Lower leg skin (tissue), 4 donors: ENCODE measurements around the gene CSMD2. TPM values are rescaled to one million over a fixed set of nuclear protein-coding genes. Genes with fewer than 3 reads are reported as not detected.

Source experiments
- DNase-seq, 2 donors: peaks; one replicate each; pipeline ENCODE4 v3.0.0-alpha.2; 2019; ENCODE audit warnings: low spot score in 2 of 2
- H3K4me3 ChIP-seq: fragments of 200-600 bp; sonication (generic); 2 replicates; pipeline ENCODE4 v1.5.1; 2017; ENCODE audit warnings: mild to moderate bottlenecking, low read depth; ENCODE audit not compliant: poor library complexity, severe bottlenecking
- POLR2A ChIP-seq, 2 donors: fragments of 450-650 bp; IDR thresholded peaks; one replicate each; pipeline ENCODE4 v1.6.1; 2016 to 2017; ENCODE audit warnings: antibody characterized with exemption in 2 of 2, mild to moderate bottlenecking in 1 of 2, moderate library complexity in 1 of 2
- WGBS, 2 donors: methylation state at CpG; one replicate each; pipeline ENCODE4 v1.1.5; 2018; 5-methylcytosine and 5-hydroxymethylcytosine counted together
- intact Hi-C: fragments of 100-400 bp; cut with DNase I; formaldehyde crosslinking; loops from one replicate; pipeline ENCODE4 v1.15.0; 2023; ENCODE audit warnings: low total_unique reads
- total RNA-seq, 4 donors: library from RNA; depleted of rRNA; stranded (reverse); fragments of >200 nt; gene quantifications; one replicate each; pipeline ENCODE4 v1.1.0, GENCODE V29; 2016
- TF ChIP-seq, protein P1 (sequence below), 3 donors: fragments of 450-650 bp; IDR thresholded peaks; one replicate each; pipeline ENCODE4 v1.5.1; 2016; ENCODE audit warnings: antibody characterized with exemption in 3 of 3, mild to moderate bottlenecking in 3 of 3, moderate library complexity in 2 of 3

CSMD2 gene
- total RNA-seq, 4 donors from 2014 or later = 0.11 to 1.0 TPM; not detected in 2

DNA sequence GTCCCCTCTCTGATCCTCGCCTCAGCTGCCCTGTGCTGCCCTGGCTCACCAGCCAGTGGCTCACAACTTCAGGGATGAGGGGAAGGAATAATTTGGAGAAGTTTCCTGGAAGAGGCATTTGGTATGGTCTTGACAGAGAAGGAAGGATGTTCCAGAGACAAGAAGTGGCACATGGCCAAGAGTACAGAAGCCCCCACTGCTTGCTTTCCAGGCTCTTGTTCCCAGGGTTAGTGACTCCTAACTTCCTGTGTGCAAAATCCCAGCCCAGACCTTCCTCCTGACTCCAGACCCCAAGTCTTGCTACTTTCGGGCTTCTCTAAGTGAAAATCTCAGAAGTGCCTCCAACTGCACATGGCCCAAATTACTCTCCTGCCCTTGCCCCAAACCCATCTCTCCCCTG lies 215.5 kb downstream of the CSMD2 start:
- no peak for TF ChIP-seq POLR2A (IDR thresholded peaks at IDR 0.05)
- TF ChIP-seq, protein P1, sequence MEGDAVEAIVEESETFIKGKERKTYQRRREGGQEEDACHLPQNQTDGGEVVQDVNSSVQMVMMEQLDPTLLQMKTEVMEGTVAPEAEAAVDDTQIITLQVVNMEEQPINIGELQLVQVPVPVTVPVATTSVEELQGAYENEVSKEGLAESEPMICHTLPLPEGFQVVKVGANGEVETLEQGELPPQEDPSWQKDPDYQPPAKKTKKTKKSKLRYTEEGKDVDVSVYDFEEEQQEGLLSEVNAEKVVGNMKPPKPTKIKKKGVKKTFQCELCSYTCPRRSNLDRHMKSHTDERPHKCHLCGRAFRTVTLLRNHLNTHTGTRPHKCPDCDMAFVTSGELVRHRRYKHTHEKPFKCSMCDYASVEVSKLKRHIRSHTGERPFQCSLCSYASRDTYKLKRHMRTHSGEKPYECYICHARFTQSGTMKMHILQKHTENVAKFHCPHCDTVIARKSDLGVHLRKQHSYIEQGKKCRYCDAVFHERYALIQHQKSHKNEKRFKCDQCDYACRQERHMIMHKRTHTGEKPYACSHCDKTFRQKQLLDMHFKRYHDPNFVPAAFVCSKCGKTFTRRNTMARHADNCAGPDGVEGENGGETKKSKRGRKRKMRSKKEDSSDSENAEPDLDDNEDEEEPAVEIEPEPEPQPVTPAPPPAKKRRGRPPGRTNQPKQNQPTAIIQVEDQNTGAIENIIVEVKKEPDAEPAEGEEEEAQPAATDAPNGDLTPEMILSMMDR (IDR thresholded peaks at IDR 0.05) = no peak
- 75 to 86% methylated on average over 2 of the region's 2 CpGs for WGBS, 2 donors
- no peak overlapping the region for H3K4me3 ChIP-seq
- no peak for DNase-seq
- intact Hi-C loops = no loop called here

DNA sequence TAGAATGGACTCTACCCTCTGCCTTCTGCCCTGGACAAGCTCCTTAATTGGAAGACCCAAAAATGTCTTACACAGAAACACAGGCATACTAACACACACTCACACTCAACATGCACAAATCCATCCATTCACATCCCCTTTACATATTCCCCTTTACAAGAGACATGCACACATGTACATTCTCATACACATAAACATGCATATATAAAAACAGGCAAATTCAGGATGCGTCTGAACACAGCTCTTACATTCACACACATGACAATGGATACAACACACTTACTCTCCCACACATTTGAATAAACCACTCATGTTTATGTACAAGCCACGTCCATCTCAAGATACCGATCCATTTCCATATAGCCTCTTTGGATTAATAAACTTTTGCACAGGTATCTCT lies 216.7 kb downstream of the CSMD2 start:
- H3K4me3 ChIP-seq = no peak overlapping the region
- TF ChIP-seq POLR2A (IDR thresholded peaks at IDR 0.05) = no peak
- TF ChIP-seq, protein P1 (IDR thresholded peaks at IDR 0.05) = no peak
- DNase-seq = no peak
- 80 to 88% methylated on average over 3 of the region's 3 CpGs for WGBS, 2 donors
- intact Hi-C loops = no loop called here

DNA sequence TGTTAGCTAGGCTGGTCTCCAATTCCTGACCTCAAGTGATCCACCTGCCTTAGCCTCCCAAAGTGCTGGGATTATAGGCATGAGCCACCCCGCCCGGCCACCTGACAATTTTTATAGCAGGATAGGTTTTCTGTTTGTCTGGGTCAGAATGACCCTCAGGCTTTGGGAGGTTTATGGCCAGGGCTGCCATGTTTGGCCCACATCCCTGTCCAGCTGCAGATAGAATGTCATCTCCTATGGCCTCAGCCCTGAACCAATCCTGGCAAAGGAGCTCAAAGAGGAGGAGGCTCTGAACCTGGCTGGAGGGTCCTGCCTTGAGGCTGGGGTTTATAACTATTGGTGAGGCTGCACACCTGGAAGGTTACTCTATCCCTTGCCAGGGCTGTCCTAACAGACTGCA lies 218.2 kb downstream of the CSMD2 start:
- intact Hi-C loops = no loop called here
- no peak for TF ChIP-seq POLR2A (IDR thresholded peaks at IDR 0.05)
- TF ChIP-seq, protein P1 (IDR thresholded peaks at IDR 0.05) = no peak
- H3K4me3 ChIP-seq = no peak overlapping the region
- no peak for DNase-seq
- 96 to 97% methylated on average over 2 of the region's 2 CpGs for WGBS, 2 donors

DNA sequence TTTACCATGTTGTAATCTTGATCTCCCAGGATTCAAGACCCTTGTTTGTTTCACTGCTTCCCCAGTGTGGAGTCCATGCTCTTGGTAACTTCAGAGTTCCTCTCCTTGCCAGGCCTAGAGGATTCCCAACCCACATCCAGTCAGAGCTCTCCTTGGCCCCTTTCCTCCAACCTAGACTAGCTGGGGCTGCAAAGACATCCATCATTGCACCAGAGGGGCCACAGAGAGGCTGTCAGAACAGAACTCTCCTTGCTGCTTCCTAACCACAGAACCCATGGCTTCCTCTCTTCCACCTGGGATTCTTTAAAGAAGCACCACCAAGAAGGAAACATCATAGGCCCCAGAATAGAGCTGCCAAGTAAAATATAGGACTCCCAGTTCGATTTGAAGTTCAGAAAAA lies 220.2 kb downstream of the CSMD2 start:
- TF ChIP-seq POLR2A (IDR thresholded peaks at IDR 0.05) = no peak
- TF ChIP-seq, protein P1 (IDR thresholded peaks at IDR 0.05) = no peak
- WGBS, 2 donors = 46 to 55% methylated on average over 1 of the region's 1 CpG
- H3K4me3 ChIP-seq = no peak overlapping the region
- DNase-seq = no peak
- intact Hi-C loops = no loop called here

DNA sequence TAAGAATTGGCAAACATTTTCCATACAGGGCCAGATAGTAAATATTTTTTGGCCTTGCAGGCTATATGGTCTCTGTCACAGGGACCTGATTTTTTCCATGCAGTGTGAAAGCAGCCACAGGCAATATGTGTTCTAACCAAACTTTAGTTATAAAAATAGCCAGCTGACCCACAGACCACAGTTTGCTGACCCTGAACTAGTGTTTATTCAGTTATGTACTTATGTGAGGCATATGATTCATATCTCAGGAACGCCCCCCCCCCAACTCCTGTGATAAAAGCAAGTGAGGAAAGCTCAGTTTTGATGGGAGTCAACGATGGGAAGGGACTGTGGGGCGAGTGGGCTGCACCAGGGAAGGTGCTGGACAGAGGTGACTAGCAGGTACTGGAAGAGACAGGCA lies 221.1 kb downstream of the CSMD2 start:
- no peak overlapping the region for H3K4me3 ChIP-seq
- no peak for DNase-seq
- TF ChIP-seq, protein P1 (IDR thresholded peaks at IDR 0.05) = no peak
- no peak for TF ChIP-seq POLR2A (IDR thresholded peaks at IDR 0.05)
- 69 to 77% methylated on average over 3 of the region's 3 CpGs for WGBS, 2 donors
- intact Hi-C loops = no loop called here

DNA sequence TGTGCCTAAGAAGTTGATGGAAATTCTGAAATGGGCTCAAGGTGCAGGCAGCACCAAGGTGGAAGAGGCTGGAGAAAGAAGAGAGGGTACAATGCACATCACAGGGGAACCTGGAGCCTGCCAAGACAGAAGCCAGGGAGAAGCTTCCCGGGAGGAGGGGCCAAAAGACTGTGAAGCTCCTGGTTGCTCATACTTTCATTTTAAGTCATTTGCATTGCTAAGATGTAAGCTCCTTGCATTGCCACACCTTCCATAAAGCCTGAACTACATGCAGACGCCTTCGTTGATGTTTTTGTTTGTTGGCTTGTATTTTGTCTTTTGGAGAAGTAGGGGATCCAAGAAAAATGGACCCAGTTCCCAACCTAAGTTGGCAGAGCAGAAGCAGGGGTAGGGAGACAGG lies 232.2 kb downstream of the CSMD2 start:
- 59% methylated on average over 3 of the region's 3 CpGs for WGBS, 2 donors
- intact Hi-C loops = no loop called here
- H3K4me3 ChIP-seq = no peak overlapping the region
- TF ChIP-seq, protein P1 (IDR thresholded peaks at IDR 0.05) = no peak
- TF ChIP-seq POLR2A (IDR thresholded peaks at IDR 0.05) = no peak
- DNase-seq = no peak
